ENCODE measurements around the gene CCDC197. TPM values are rescaled to one million over a fixed set of nuclear protein-coding genes. Genes with fewer than 3 reads are reported as not detected.

CCDC197 gene
- total and polyA plus RNA-seq, 2 of the 4 experiments (the other 2 are of a cell fraction), result not detected

DNA sequence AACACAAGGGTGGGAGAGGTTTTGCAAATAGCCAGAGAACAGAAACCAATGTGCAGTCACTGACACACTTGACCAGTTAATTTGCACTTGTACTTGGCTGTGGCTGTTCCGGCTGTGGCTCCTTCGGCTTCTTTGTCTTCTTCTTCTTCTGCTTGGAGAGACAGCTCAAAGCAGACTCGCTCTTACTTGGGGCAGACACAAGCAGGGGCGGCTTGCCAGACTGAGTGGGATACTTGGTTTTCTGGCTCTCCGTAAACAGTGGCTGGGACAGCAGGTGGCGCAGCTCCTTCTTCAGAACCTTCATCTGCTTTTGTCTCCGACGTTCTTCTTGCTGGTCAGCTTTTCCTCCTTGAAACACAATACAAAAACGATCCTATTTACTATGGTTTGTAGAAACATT lies 54.0 kb downstream of the CCDC197 start:
- Histone ChIP-seq H3K9me3 (ENCODE audit: control insufficient read depth, insufficient read depth, low read length) (no peaks in the 10 kb centered on the region), H2BK120ac (ENCODE audit: low read depth, low read length) (no peak overlapping the region), H3K18ac (ENCODE audit: low read depth, low read length) (no peak overlapping the region), H4K8ac (ENCODE audit: low read depth in 2 of 2, low read length in 2 of 2) (no peak overlapping the region), H3K36me3 (ENCODE audit: control insufficient read depth, insufficient read depth, low read length) (peaks cover 80% of the 10 kb centered on the region), H3K23ac (ENCODE audit: low read depth, low read length) (no peak overlapping the region), H2AK9ac (replicated peaks; ENCODE audit: low read depth, low read length, poor library complexity) (no peak overlapping the region), H3K27me3 (ENCODE audit: control insufficient read depth, insufficient read depth, low read length) (no peaks in the 10 kb centered on the region), H3K4me3 (ENCODE audit: insufficient read depth, low read depth, low read length) (no peak overlapping the region), H3K9me1 (ENCODE audit: insufficient read depth, low read length) (no peaks in the 10 kb centered on the region), H2BK15ac (ENCODE audit: low read depth, low read length) (no peak overlapping the region), H3K79me1 (ENCODE audit: low read depth in 1 of 2, low read length in 2 of 2) (peaks cover 13 to 18% of the 10 kb centered on the region in 2 experiments; a peak in 3 of 4 replicates), H3K4me1 (ENCODE audit: control insufficient read depth, insufficient read depth, low read length) (no peaks in the 10 kb centered on the region), H3K4ac (ENCODE audit: low read depth, low read length) (no peak overlapping the region), H3K14ac (replicated peaks; ENCODE audit: low read depth, low read length) (no peak overlapping the region), H2BK20ac (ENCODE audit: low read depth, low read length) (no peak overlapping the region), H3K56ac (ENCODE audit: extremely low read depth, insufficient read depth, low read length) (no peak overlapping the region), H4K5ac (ENCODE audit: low read depth, low read length) (no peak overlapping the region), H3K9ac (ENCODE audit: low read depth, low read length) (no peak overlapping the region), H2AFZ (replicated peaks; ENCODE audit: low read length, poor library complexity) (no peak overlapping the region), H4K20me1 (ENCODE audit: insufficient read depth, low read length) (0 out of 2 replicates have a peak, but pooled peaks cover 4% of the 10 kb centered on the region), H4K91ac (ENCODE audit: insufficient read depth, low read depth, low read length) (no peak overlapping the region), H3K4me2 (ENCODE audit: low read depth, low read length) (no peak overlapping the region), H2AK5ac (ENCODE audit: low read depth, low read length) (no peak overlapping the region), H2BK5ac (ENCODE audit: low read depth, low read length, poor library complexity, severe bottlenecking) (no peak overlapping the region), H3K27ac (ENCODE audit: insufficient read depth, low read length) (no peak overlapping the region)
- ChIA-PET POLR2A (ENCODE audit: unreplicated experiment) (no interaction called here), CTCF (interaction anchor here (1.9 to 5.3 kb wide), 2 partner anchors 81 to 86 kb away, joined by 8 to 35 read pairs; no protein-coding TSS in a partner anchor)
- in situ Hi-C loops (cut with MboI; ENCODE audit: low sequenced_read_pairs) (no loop called here), dilution Hi-C loops (cut with HindIII; ENCODE audit: low sequenced_read_pairs, unreplicated experiment) (no loop called here), intact Hi-C loops (cut with micrococcal nuclease) (loop anchor here (1.0 kb wide), 1 partner anchor 85 kb away; no protein-coding TSS in a partner anchor)
- ATAC-seq (ENCODE audit: low read depth) (peak; percentile 52; the same call in 1 of the 2 replicates), DNase-seq (peak; percentile 42)
- no TSS peak for BruUV-seq (replicated peaks)
- no peak for TF ChIP-seq POLR2A (IDR thresholded peaks at IDR 0.05; ENCODE audit: low read depth, low read length)
- TF ChIP-seq, protein P1, sequence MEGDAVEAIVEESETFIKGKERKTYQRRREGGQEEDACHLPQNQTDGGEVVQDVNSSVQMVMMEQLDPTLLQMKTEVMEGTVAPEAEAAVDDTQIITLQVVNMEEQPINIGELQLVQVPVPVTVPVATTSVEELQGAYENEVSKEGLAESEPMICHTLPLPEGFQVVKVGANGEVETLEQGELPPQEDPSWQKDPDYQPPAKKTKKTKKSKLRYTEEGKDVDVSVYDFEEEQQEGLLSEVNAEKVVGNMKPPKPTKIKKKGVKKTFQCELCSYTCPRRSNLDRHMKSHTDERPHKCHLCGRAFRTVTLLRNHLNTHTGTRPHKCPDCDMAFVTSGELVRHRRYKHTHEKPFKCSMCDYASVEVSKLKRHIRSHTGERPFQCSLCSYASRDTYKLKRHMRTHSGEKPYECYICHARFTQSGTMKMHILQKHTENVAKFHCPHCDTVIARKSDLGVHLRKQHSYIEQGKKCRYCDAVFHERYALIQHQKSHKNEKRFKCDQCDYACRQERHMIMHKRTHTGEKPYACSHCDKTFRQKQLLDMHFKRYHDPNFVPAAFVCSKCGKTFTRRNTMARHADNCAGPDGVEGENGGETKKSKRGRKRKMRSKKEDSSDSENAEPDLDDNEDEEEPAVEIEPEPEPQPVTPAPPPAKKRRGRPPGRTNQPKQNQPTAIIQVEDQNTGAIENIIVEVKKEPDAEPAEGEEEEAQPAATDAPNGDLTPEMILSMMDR (conservative IDR thresholded peaks at IDR 0.05; ENCODE audit: low read depth, low read length), result peak; percentile 41
- TF ChIP-seq RAD21 (IDR thresholded peaks at IDR 0.05; ENCODE audit: low read length), result peak; percentile 49
- peak; percentile 48 for TF ChIP-seq SMC3 (IDR thresholded peaks at IDR 0.05; ENCODE audit: low read depth, low read length)
- no peak for TF ChIP-seq USF2 (IDR thresholded peaks at IDR 0.05; ENCODE audit: low read depth, low read length)
- TF ChIP-seq FOS (IDR thresholded peaks at IDR 0.05; ENCODE audit: low read depth, low read length), result no peak
- no peak for TF ChIP-seq RFX5 (IDR thresholded peaks at IDR 0.05; ENCODE audit: low read depth, low read length)
- TF ChIP-seq NFE2L2 (IDR thresholded peaks at IDR 0.05; ENCODE audit: low read depth, low read length), result no peak
- TF ChIP-seq RCOR1 (IDR thresholded peaks at IDR 0.05; ENCODE audit: insufficient replicate concordance, low read length), result no peak
- no peak for TF ChIP-seq CHD1 (IDR thresholded peaks at IDR 0.05; ENCODE audit: low read depth, low read length)
- TF ChIP-seq, protein P2, sequence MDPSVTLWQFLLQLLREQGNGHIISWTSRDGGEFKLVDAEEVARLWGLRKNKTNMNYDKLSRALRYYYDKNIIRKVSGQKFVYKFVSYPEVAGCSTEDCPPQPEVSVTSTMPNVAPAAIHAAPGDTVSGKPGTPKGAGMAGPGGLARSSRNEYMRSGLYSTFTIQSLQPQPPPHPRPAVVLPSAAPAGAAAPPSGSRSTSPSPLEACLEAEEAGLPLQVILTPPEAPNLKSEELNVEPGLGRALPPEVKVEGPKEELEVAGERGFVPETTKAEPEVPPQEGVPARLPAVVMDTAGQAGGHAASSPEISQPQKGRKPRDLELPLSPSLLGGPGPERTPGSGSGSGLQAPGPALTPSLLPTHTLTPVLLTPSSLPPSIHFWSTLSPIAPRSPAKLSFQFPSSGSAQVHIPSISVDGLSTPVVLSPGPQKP (IDR thresholded peaks at IDR 0.05; ENCODE audit: borderline replicate concordance, low read depth, low read length), result no peak
- 100% methylated on average over 1 of the region's 9 CpGs; no CpG with 5 or more reads in 1 of the 2 experiments for WGBS, 2 experiments (ENCODE audit: extremely low coverage in 2 of 2, insufficient read length in 1 of 2)

Measured in IMR-90 (cell line).